ENCODE measurements around the gene HIF3A. TPM values are rescaled to one million over a fixed set of nuclear protein-coding genes. Genes with fewer than 3 reads are reported as not detected.
"Not testable (repeated sequence)": the region's sequence is repeated elsewhere in the genome, so short reads cannot be mapped to it uniquely, and the experiment has no call there.

Gene HIF3A
- total RNA-seq, result 1.1 TPM in 1 of 2 replicates, not detected in the other

DNA sequence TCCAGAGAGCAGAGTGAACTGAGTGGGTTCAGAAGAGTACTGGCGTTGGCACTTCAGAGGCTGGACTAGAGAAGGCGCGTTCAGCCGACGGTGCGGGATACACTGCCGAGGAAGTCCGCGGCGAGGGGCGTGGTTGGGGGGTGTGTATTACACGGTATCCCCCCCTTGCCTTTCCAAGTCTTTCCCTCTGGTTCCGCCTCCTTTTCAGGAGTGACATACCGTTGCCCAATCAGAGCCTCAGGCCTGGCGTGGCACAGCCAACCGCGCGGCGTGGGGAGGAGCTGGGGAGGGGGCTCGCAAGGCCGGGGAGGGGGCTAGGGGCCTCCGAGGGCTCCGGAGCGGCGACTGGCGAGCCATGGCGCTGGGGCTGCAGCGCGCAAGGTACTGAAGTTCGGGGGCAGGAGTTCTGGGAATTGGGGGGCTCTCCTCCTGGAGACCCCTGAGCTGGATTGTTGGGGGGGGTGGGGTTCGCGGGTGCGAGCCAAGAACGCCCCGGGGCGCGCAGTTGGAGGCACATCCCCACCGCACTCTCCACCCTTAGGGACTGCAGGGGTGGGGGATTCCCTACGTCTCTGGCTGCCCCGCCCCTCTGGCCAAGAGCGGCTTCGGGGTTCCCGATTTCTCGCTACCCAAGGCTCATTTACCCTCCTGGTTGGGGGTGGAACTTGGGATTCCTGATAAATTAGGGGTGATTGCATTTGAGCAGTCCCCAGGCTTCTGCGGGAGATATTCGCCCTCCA lies at the start of gene HIF3A:
HIF3A (plus strand) TSS at position 321 of the 740 bp plus-strand sequence; CDS start at position 356, 35 bp downstream.
- peak; percentile 12 for DNase-seq (ENCODE audit: low read depth)

DNA sequence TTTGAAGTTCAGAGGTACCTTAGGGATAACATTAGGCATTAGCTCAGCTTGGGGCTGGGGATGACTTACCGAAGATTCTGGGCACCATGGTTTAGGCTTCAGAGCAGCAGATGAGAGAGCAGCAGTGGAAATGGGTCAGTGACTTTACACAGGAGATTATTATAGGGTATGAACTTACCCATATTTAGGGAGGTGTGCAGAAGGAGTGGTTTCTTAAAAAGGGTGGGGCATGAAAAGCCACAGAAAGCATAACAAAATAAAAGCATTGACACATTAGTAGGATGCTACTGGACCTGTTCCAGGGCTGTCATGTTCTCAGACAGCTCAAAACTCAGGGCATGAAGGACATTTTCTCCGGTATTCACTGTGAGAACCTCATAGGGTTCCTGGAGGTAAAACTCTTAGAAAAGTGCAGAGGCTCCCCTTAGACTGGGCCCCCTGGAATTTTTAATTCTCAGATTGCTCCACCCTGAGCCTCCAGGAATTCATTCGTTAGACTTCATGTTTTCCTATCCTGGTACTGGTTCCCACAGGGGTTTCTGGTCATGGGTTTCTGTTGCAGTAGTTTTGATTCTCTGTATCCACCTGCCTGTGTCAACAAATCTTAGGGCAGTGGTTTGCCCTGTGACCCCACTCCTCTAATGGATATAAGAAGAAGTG lies 46.6 kb upstream of the HIF3A start:
- peak; percentile 35 for DNase-seq (ENCODE audit: low read depth)

DNA sequence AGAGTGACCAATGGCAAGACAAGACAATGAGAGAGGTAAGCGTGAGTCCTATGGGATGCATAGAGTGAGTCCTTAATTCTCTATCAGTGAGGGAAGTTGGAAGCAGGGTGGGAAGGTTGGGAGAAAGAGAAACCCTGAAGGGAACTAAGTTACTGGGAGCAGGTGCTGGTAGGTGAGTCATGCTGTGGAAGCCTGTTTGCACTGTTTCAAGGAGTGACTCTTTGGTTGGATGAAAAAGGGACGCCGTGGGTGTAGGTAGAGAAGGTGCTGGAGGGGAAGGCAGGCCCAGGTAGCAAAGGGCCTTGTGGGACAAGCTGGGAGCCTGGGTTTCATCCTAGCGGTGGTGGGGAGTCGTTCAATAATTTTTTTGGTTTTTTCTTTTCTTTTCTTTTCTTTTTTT lies 45.4 kb upstream of the HIF3A start:
- DNase-seq (ENCODE audit: low read depth), result no peak

DNA sequence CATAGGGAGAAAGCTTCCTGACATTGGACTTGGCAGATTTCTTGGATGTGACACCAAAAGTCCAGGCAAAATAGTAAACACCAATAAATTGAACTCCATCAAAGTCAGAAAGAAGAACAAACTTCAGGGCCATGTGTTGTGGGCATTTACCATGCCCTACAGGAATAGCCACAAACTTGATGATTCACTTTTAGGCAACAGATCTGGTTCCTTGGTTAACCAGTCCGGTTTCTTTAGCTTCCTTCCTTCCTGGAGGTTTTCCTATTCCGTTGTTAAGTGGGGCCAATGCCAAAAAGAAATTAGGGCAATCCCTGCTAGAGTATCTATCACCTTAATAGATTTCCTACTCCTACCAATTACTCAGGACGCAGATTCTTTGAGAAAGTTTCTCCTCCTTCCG lies 42.1 kb upstream of the HIF3A start:
- DNase-seq (ENCODE audit: low read depth), result no peak

DNA sequence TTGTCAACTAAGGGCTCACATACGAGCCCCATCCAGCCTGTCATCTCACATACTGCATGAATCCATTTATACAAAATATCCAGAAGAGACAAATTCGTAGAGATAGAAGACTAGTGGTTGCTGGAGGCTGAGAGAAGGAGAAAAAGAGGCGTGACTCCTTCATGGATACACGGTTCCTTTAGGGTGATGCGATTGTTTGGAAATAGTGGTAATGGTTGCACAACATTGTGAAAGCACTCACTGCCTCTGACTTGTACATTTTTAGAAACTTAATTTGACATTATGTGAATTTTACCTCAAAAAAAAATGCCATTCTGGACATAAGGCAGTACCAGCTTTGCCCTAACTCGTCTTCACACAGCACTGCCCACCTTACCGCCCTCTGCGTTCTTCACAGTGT lies 40.0 kb upstream of the HIF3A start:
- no peak for DNase-seq (ENCODE audit: low read depth)

DNA sequence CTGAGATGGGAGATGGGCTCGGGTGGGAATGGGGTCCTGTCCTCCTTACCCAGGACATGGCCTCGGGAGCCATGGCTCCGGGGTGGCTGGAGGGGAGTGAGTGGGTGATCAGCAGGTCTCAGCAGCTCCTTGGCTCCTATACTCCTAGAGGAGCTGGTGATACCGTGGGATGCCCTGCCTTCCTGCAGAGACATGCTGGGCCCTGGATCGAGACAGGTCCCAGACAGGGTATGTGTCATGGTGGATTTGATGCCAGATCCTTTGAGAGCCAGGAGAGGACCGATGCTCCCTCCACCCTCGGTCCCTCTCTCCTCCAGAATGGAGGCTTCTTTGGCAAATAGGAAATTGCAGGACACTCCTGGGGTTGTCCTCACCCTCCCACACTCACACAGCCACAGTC lies 35.3 kb upstream of the HIF3A start:
- not testable (repeated sequence) for DNase-seq (ENCODE audit: low read depth)

DNA sequence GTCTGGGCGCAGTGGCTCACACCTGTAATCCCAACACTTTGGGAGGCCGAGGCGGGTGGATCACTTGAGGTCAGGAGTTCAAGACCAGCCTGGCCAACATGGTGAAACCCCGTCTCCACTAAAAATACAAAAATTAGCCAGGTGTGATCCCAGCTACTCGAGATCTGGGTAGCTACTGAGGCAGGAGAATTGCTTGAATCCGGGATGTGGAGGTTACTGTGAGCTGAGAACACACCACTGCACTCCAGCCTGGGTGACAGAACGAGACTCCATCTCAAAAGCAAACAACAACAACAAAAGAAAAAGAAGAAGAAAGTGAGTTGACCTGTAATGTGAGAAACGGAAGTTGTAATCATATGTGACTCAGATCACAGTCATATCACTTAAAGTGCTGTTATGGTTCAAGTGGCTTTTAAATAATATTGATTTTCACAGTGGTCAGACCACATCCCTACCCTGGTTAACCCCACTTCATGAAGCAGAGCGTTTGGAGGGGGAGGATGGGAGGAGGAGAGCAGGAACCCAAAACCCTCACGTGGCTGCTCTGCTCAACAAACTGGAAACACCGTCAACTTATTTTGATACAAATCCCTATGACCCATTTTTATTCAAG lies 34.1 kb upstream of the HIF3A start:
- peak; percentile 91 for DNase-seq (ENCODE audit: low read depth)

DNA sequence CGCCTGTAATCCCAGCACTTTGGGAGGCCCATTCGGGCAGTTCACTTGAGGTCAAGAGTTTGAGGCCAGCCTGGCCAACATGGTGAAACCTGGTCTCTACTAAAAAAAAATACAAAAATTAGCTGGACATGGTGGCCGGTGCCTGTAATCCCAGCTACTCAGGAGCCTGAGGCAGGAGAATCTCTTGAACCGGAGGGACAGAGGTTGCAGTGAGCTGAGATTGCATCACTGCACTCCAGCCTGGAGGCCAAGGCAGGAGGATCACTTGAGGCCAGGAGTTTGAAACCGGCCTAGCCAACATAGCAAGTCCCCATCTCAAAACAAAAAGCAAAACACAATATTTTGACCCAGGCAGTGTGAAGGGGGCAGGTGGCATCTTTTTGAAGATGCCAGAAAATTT lies 32.0 kb upstream of the HIF3A start:
- not testable (repeated sequence) for DNase-seq (ENCODE audit: low read depth)

DNA sequence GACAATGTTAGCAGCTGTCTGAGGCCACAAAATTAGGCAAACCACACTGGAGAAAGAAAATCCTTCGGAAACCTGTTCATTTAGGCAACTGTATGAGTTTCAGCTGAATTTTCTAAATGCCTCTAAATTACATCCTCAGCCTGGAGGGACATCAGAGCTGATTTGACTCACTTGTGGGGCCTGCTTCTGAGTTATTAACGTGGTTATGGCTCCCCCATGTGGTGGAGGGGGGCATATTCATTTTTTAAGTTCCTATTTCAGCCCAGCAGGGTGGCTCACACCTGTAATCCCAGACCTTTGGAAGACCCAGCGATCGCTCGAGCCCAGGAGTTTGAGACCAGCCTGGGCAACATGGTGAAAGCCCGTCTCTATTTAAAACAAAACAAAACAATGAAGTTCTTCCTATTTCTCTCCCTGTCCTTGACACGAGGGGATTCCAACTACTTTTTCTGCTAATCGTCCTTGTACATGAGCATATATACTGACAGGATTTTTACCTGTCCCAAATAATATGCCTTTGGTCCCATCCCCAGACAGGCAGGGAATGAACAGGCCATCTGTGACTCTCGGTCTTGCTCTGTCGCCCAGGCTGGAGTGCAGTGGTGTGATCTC lies 31.5 kb upstream of the HIF3A start:
- peak; percentile 78 for DNase-seq (ENCODE audit: low read depth)

DNA sequence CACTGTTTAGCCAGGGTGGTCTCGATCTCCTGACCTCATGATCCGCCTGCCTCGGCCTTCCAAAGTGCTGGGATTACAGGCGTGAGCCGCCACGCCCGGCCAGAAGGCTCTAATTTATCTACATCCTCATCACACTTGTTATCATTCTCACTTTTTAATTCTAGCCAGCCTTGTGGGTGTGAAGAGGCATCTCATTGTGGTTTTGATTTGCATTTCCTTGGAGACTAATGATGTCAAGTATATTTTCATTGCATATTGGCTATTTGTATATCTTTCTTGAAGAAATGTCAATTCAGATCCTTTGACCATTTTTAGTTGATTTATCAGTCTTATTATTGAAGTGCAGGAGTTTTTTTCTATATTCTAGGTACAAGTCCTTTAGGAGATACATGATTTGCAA lies 27.7 kb upstream of the HIF3A start:
- no peak for DNase-seq (ENCODE audit: low read depth)

DNA sequence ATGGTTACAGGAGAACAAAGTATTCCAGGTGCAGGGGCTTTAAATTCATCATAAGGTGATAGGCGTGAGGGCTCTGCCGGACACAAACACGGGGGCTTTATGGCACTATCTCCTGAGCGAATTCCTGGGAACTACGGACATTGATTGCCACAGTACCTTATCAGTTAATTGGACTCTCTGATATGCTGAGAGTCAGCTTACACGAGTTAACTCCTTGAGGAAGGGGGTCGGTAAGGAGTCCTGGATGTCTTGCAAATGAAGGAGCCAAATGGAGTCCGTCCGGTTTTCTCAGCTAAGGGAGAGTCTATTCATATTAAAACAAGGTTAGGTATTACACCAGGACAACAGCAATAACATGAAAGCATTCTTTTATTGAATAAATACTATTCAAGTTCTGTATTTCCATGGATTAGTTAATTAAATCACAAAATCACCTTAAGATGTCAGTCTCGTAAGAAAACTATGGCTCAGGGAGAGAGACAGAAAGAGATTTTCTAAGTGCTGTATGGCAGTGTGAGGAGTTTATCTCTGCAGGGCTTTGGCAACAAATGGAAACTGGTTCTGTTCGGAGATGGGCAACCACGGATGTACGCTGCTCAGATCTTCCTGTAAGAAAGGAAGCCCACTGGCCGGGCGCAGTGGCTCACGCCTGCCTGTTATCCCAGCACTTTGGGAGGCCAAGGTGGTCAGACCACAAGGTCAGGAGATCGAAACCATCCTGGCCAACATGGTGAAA lies 26.2 kb upstream of the HIF3A start:
- DNase-seq (ENCODE audit: low read depth), result no peak

DNA sequence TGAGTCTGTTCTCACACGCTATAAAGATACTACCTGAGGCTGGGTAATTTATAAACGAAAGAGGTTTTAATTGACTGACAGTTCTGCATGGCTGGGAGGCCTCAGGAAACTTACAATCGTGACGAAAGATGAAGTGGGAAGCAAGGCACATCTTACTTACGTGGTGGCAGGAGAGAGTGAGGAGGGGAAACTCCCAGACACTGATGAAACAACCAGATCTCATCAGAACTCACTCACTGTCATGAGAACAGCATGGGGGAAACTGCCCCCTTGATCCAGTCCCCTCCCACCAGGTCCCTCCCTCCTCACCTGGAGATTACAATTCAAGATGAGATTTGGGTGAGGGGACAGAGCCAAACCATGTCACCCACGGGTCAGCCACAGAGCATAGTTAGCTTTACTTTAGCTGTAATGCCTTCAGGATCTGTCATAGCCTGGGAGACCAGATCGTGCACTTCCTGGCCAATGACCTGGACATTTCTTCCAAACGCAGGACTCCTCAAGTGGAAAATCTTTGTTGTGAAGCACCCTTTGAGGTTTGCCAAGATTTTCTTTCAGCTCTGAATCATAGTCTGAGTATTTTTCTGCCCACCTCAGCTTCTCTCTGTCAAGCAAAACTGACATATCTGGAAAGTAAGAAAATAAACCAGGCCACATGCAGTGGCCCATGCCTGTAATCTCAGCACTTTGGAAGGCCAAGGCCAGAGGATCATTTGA lies 25.2 kb upstream of the HIF3A start:
- peak; percentile 99 for DNase-seq (ENCODE audit: low read depth)

DNA sequence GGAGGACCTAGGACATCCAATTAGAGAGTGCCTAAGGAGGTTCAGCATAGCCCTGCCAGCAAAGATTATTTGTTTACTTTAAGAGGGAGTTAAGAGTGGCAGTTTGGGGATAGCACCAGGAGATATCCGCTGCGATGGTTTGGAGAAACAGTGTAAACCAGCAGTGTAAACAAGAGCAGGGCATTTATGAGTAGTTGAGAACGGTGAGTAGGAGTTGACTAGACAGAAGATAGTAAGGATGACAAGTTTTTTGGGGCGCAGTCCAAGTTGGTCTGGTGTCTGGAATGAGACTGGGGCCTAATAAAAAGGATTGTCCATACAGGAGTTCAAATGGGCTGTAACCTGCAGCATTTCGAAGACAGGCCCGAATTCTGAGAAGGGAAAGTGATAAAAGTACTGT lies 22.9 kb upstream of the HIF3A start:
- DNase-seq (ENCODE audit: low read depth), result not testable (repeated sequence)

DNA sequence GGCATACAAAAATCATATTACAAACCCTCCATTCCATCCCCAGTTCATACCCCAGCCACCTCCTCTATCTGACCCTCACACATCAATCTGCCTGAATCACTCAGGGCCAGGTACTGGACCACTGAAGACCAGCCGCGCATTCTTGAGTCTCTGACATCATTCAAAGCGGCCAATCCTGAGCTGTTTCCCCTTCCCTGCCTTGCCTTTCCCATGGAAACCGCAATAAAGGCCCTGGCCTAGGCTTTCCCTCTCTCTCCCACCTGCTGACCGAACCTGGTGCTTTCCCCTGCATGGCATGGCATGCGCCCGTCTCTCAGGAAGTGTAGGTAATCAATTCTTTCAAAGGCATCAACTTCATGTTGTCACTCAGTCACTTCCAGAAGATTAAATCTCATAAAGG lies 17.7 kb upstream of the HIF3A start:
- DNase-seq (ENCODE audit: low read depth), result no peak

DNA sequence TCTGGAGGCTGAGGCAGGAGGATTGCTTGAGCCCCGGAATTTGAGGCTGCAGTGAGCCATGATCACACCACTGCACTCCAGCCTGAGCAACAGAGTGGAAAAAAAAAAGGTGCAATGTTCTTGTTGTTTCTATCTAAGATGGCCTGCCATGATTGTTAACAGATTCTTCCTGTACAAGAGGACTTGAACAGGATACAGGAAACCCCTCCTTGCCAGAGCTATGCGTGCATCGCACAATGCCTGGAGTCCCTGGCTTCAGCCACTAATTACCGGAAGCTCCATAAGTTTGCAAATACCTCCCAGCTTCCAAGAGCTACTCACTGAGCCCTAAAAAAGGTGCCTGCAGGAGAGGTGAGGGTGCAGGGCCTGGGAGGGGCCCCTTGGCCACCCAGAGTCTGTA lies 13.1 kb upstream of the HIF3A start:
- no peak for DNase-seq (ENCODE audit: low read depth)

DNA sequence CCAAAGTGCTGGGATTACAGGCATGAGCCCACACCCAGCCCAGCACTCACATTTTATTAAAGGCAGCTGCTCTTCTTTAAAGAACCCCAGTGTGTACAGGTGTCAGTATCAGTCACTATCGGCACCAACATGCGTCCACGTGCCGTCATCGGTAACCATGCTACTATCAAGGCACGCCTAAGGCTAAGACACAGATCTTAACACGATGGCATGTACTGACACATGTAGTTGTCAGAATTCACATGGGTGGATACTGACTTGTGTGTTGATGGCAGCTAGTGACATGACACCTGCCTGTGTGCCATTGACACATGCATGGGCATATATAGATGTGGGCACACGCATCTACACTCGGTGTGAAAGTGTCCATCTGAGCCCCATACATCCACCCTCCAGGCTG lies 12.2 kb upstream of the HIF3A start:
- no peak for DNase-seq (ENCODE audit: low read depth)

DNA sequence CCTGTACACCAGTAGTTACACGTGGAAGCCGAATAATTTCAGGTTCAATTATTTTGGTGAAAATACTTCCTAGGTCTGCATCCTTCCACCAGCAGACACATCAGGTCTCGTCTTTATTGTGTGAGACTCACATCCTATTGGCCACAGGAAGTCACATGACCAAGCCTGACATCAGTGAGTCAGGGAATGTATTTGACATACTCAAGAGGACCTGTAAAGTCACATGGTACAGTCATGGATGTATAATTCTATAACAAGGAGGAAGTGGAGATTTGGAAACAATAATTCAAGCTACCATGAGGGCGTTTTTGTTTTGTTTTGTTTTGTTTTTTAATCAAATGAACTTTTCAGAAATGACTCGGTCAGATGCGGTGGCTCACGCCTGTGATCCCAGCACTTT lies 9.3 kb upstream of the HIF3A start:
- DNase-seq (ENCODE audit: low read depth), result no peak

DNA sequence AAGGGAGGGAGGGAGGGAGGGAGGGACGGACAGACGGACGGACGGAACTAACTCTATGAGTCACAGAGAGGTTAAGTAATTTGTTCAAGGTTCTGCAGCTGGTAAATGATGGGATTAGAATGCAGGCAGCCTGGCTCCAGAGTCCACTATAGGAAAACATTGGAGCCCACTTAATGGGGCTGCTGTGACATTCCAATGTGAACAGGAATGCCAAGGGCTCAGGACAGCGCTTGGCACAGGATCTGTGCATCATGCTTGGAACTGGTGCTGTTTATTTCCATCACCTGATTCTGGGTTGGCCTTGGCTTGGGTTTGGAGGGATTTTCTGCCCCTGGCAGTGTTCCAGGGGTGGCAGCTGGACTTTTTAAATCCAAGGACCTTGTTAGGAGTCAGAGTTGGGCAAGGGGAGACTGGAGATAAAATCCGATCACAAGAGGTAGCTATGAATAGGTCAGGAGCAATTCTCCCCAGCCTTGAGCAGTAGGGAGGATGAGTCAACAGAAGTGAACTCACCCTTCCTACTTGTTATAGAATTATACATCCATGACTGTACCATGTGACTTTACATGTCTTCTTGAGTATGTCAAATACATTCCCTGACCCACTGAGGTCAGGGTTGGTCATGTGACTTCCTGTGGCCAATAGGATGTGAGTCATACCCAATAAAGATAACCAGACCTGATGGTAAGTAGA lies 7.8 kb upstream of the HIF3A start:
- peak; percentile 66 for DNase-seq (ENCODE audit: low read depth)

DNA sequence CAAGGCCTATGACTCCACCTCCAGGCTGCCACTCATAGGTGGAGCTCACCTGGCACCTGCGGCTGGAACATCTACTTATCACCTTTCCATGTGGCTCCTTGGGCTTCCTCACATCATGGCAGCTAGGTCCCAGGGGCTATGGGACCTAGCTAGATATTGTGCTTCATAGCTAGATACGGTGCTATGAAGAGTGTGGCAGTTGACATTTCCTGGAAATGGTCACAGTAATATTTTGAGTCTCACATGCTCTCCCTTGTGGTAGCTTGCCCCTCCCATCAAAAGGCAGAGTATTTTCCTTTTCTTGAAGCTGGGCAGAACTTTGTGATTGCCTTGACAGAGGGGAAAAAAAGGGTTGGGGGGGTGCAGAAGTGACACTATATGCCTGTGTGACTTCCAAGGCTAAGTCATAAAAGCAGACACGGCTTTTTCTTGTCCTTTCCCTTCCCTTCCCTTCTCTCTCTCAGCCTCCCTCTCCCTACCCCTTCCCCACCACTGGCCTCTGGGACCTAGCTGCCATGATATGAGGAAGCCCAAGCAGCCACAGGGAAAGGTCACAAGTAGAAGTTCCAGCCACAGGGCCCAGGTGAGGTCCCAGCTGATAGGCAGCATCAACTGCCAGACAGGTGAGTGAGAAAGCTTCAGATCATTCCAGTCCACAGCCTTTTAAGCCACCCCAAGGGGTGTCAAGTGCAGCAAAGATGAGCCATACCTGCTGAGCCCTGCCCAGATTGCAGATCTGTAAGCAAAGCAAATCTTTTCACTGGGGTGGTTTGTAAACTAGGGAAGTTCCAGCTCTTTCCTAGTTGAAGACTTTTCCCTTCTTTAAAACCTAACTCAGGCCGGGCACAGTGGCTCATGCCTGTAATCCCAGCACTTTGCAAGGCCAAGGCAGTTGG lies 6.9 kb upstream of the HIF3A start:
- DNase-seq (ENCODE audit: low read depth), result no peak

DNA sequence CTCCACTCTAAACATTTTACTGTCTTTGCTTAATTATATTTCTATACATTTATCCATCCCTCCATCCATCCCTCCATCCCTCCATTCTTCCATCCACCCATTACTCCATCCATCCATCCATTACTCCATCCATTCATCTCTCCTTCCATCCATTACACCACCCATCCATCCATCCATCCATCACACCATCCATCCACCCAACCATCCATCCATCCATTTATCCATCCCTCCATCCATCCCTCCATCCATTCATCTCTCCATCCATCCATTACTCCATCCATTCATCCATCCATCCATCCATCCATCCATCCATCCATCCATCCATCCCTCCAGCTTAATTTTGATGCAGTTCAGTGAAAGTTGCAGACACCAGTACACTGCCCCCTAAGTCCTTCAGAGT lies 5.0 kb upstream of the HIF3A start:
- DNase-seq (ENCODE audit: low read depth), result no peak
